NCI-H748 (cell line): ENCODE results near the gene TMEM82.
A peak's percentile ranks its signal among the peaks of the same experiment; 100 is the strongest.

ENCODE experiments used
- DNase-seq: peaks from one replicate; lab custom pipeline; 2025; ENCODE audit not compliant: unreplicated experiment; lab: John Stamatoyannopoulos, UW

The TMEM82 gene

DNA sequence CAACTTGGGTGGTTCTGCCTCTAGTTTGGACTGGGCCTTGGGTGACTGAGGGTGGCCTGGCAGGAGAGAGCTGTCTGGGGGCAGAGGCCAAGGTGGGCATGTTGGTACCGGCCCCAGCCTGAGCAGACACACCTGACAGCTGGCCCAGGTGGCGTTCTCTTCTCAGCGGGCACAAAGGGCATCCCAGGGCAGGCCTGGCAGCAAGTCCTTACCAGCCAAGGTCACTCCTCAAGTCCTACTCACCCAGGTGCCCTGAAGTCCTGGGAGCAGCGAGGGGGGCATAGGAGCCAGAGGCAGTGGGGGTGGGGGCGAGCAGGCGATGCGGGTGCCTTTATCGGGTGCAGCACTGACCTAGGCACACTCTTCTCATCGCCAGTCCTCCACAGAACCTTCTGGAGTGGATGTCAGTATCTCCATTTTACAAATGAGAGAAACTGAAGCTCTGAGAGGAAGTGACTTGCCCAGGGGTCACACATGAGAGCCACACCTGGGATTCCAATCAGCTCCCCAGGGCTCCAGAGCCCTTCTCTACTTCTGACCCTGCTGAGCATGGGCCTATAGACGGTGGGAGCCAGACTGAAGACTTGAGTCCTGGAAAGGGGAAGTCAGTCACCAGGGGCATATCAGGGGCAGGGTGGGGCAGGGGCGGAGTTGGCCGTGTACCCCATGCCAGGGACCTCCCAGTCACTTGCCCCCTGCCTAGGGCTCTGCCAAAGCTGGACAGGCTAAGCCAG lies 6.8 kb upstream of the TMEM82 start:
- no peak for DNase-seq

GRCh38 chr1:15736038-15736891 lies 6.0 kb upstream of the TMEM82 start, which contains the start of gene SLC25A34:
SLC25A34 (plus strand) TSS chr1:15736258; CDS start chr1:15736486, 228 bp downstream.
- DNase-seq = peak; percentile 58

DNA sequence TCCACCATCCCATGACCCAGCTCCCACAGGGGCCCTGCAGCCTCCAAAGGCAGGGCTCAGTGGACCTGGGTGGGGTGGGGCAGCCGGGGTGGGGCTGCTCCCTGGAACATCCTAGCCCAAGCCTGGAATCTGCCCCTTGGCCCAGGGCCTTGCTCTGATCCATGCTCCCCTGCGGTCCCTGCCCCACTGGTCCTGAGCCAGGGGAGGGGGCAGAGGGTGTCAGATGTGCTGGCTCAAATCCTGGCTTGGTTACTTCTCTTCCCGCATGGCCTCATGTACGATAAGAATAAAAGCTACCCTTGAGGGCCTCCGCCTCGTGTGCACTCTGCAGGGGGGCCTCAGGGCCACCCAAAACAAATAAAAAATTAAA lies 5.4 kb upstream of the TMEM82 start:
- DNase-seq = no peak

GRCh38 chr1:15737324-15738319 lies 4.7 kb upstream of the TMEM82 start:
- DNase-seq = no peak

- DNase-seq = no peak
Observed at GRCh38 chr1:15738416-15739113, 3.7 kb upstream of the TMEM82 start.

DNA sequence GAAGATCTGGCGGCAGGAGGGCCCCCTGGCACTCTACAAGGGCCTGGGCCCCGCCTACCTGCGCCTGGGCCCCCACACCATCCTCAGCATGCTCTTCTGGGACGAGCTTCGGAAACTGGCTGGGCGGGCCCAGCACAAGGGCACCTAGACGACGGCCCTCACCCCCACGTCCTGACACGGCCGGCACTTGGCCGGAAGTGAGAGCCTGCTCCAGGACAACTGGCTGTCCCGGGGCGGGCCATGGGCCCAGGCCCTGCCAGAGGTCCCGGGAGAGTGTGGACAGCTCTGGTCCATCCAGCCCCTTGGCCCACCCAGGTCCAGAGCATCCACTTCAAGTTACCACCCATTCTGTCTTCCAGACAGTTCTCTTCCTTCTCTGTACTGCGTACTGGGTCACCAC lies 3.0 kb upstream of the TMEM82 start:
- no peak for DNase-seq

DNA sequence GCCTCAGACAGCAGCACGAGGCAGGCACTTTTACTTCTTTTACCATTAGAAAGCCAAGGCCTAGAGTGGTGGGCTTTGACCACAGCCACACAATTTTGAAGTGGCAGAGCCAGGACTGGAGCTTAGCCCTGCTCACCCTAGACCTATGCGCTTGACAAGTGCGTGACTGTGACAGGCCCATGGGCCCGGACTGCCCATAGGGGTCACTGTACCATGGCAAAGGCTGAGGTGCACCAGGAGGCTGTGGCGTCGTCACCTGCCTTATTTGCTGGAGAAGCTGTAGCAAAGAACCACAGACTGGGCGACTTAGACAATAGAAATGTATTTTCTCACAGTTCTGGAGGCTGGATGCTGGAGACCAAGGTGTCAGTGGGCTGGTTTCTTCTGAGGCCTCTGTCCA lies 2.6 kb upstream of the TMEM82 start:
- DNase-seq = no peak

GRCh38 chr1:15740924-15741850 lies 1.1 kb upstream of the TMEM82 start:
- peak; percentile 84 for DNase-seq

DNA sequence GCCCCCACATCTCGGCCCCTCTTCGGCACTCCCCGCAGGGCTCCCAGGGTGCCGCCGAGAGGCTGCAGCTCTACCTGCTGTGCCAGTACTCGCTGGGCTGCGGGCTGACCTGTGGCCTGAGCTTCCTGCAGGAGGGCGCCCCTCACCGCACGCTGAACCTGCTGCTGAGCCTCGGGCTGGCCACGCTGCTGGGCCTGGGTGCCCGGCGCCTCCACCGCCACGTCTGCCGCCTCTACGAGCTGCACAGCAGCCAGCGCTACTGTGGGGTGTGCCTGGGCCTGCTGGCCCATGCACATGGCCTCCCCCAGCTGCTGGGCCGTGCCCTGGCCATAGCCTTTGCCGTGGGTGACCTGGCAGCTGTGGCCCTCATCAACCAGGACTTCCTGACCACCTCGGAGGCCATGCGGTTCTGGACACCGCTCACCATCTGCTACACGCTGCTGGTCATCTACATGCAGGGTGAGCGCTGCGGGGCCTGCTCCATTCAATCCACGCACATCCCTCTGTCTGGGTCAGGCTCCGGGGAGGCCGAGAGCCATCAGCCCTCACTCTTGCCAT lies 1.9 kb downstream of the TMEM82 start:
- DNase-seq = no peak

DNA sequence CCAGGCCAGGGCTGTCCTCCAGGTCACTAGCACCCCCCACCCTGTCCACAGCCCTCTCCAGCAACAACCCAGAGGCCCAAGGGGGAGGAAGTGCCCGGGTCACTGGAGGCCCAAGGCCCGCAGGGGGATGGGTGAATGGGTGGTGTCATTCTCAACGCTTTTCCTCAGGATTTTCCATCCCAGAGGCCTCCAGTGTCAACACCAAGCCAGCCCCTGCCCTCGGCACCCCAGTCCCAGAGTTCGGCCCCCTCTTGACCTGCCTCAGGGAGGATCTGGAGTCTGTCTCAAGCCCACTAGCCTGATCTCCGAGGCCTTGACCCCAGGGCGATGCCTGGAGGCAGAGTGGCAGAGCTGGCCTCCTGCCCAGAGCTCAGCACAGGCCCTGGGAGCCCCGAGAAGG lies 5.1 kb downstream of the TMEM82 start:
- DNase-seq = no peak

DNA sequence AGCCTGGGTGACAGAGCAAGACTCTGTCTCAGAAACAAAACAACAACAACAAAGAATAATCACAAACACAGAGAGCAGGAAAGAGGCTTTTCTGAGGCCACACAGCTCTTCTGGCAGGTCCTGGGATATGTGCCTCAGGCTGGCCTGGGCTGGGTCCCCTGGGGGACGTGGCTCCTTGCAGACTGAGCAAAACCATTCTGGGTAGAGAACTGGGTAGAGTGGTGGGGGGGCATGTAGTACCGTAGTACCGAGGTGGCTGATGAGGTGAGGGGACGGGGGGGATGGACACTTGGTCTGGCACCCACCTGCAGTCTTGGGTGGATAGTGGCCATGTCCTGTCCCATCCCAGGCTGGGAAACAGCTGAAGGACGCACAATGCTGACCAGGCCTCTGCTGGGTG lies 6.0 kb downstream of the TMEM82 start:
- DNase-seq = no peak

DNA sequence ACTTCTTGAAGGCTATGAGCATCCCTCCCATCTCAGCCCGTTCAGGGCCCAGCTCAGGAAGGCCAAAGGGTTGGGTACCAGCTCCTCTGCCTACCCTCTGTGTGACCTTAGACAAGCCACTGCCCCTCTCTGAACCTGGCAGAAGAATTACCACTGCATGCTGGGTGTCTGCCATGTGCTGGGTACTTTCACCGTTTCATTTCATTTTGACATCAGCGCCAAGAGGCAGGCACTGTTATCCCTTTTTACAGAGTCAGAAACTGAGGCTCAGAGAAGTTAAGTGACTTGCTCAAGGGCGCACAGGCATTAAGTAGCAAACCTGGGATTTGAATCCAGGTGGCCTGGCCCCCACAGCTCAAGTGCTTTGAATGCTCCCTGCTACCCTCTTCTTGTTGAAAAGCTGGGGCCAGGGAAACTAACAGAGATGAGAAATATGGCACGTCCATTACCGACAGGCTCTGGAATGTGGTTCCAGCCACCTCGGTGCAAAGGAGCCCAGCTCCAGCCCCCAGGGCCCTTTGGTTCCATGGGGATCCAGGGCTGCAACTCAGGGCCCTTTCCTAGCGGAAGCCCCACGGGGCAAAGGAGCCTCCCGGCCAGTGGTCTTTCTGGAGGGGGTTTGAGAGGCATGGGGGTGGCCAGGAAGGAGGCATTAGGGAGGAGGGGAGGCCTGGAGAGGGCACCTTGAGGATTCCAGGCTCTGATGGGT lies 6.5 kb downstream of the TMEM82 start:
- DNase-seq = no peak

DNA sequence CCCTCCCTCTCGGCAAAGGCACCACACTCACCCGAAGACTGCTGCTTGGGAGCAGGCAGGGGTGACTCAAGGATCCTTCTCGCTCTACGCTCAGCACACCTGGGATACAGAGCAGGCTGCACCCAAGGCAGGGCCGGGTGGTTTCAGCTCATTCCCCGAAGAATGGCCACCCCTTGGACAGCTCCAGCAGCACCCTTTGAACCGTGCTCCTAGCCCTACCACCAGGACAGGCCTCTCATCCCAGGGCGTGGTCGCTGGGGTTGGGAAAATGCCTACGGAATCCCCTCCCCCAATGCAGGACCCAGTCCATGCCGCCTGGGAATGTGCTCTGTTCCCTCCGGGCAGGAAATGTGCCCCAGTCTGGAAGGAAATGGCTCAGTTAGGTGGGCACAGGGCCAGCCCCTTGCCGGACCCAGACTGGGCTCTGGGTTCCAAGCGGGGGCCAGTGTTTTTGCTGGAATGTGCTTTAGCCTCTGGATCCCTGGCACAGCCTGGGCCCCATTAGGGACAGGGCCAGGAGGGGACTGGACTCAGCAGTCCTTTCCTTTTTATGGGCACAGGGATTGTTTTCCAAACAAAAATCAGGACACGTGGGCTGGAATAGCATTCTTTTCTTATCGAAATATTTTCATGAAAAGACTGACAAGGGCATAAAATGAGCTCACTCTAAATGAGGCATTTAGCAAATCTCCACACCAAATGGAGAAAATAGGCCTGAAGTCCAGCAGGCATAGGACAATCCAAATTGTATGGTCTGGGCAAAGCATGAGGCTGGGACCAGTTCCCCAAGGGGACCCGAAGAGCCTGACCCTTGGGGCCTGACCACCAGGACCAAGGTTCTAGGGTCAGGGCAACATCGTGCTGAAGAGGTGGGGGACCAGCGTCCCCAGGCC lies 7.3 kb downstream of the TMEM82 start:
- DNase-seq = no peak

- DNase-seq = no peak
Observed at GRCh38 chr1:15750924-15751323, 8.6 kb downstream of the TMEM82 start.

DNA sequence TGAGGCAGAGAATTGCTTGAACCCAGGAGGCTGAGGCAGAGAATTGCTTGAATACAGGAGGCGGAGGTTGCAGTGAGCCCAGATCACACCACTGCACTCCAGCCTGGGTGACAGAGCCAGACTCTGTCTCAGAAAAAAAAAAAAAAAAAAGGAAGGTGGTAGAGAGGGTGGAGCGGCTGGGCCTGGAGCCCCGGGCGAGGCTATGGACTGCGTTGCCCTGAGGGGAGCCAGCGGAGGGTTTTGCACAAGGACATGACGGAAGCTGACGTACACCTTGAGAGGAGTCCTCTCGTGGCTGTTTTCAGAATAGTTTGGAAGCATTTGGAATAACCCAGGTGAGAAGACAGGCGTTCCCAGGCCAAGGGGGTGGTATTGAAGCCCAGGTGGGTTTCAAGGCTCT lies 9.4 kb downstream of the TMEM82 start:
- no peak for DNase-seq

GRCh38 chr1:15753776-15754175 lies 11.5 kb downstream of the TMEM82 start:
- DNase-seq = no peak

GRCh38 chr1:15755021-15755645 lies 12.8 kb downstream of the TMEM82 start:
- no peak for DNase-seq
